Upper lobe of left lung (tissue), 4 donors: ENCODE results near the gene UPK1B.

Experiments used
- CTCF ChIP-seq, 6 experiments: fragments of 450-650 bp in 4 of 6; fragments of 200-600 bp in 2 of 6; sonication (generic) in 2 of 6; IDR thresholded peaks; one replicate each; pipeline ENCODE4 v1.5.1; 2016 to 2019; ENCODE audit warnings: antibody characterized with exemption in 6 of 6
- EP300 ChIP-seq, 4 donors: sonication (generic); formaldehyde crosslinking; IDR thresholded peaks; one replicate each; pipeline ENCODE4 v1.5.1; 2017; ENCODE audit warnings: antibody characterized with exemption in 4 of 4, control low read depth in 2 of 4
- POLR2AphosphoS5 ChIP-seq, 2 donors: sonication (generic); formaldehyde crosslinking; IDR thresholded peaks; one replicate each; pipeline ENCODE4 v1.5.1; 2017; ENCODE audit warnings: antibody characterized with exemption in 2 of 2

- TF ChIP-seq CTCF (IDR thresholded peaks at IDR 0.05) (no peak), POLR2AphosphoS5 (IDR thresholded peaks at IDR 0.05) (no peak), EP300 (IDR thresholded peaks at IDR 0.05) (no peak)
Observed at GRCh38 chr3:119157971-119158370, 15.4 kb upstream of the UPK1B start.
